T-helper 1 cell treated with Interleukin-12 subunit alpha and Interleukin-12 subunit beta and Interleukin-4 antibody, amounts not matched to agents 30 μg/mL and 1 μg/mL, for 36 hours (primary cell): ENCODE results near the gene SPATC1L.
"Not testable (repeated sequence)": the region's sequence is repeated elsewhere in the genome, so short reads cannot be mapped to it uniquely, and the experiment has no call there.

Experiments
- H3K27ac Mint-ChIP-seq: one replicate; pipeline ENCODE4 v1.8.0; 2021; ENCODE audit warnings: mild to moderate bottlenecking, mixed read lengths
- H3K27me3 Mint-ChIP-seq: one replicate; pipeline ENCODE4 v1.8.0; 2021; ENCODE audit warnings: low read depth, mixed read lengths
- H3K36me3 Mint-ChIP-seq: one replicate; pipeline ENCODE4 v1.8.0; 2021; ENCODE audit warnings: low read depth, mixed read lengths
- H3K4me1 Mint-ChIP-seq: one replicate; pipeline ENCODE4 v1.8.0; 2021; ENCODE audit warnings: low read depth, mixed read lengths
- H3K4me3 Mint-ChIP-seq: one replicate; pipeline ENCODE4 v1.8.0; 2021; ENCODE audit warnings: mild to moderate bottlenecking, moderate library complexity, mixed read lengths
- H3K9me3 Mint-ChIP-seq: one replicate; pipeline ENCODE4 v1.8.0; 2021; ENCODE audit warnings: mixed read lengths

Gene SPATC1L

GRCh38 chr21:46184625-46185555 is 631 bp upstream of the SPATC1L start:
- H3K9me3 Mint-ChIP-seq, result no peaks in the 10 kb centered on the region
- H3K36me3 Mint-ChIP-seq, result no peaks in the 10 kb centered on the region
- H3K4me3 Mint-ChIP-seq, result peak overlapping the region; percentile 86
- H3K27me3 Mint-ChIP-seq, result no peaks in the 10 kb centered on the region
- peak overlapping the region; percentile 75 for H3K27ac Mint-ChIP-seq
- H3K4me1 Mint-ChIP-seq, result peaks cover 6% of the 10 kb centered on the region

GRCh38 chr21:46183337-46183909 is 836 bp downstream of the SPATC1L start:
- Mint-ChIP-seq H3K4me3 (peak overlapping the region; percentile 67), H3K27ac (peak overlapping the region; percentile 63)
- H3K4me1 Mint-ChIP-seq, H3K9me3 Mint-ChIP-seq, H3K27me3 Mint-ChIP-seq, H3K36me3 Mint-ChIP-seq: not testable (repeated sequence)

- Mint-ChIP-seq H3K27ac (peak overlapping the region; percentile 63), H3K4me3 (peak overlapping the region; percentile 67), H3K4me1 (peaks cover 6% of the 10 kb centered on the region), H3K27me3 (no peaks in the 10 kb centered on the region), H3K36me3 (no peaks in the 10 kb centered on the region), H3K9me3 (peaks cover under 1% of the 10 kb centered on the region)
Observed at GRCh38 chr21:46182548-46183336, 1.5 kb downstream of the SPATC1L start.

GRCh38 chr21:46181953-46182547 is 2.2 kb downstream of the SPATC1L start:
- H3K9me3 Mint-ChIP-seq, result peaks cover 4% of the 10 kb centered on the region
- no peak overlapping the region for H3K27ac Mint-ChIP-seq
- peaks cover 6% of the 10 kb centered on the region for H3K4me1 Mint-ChIP-seq
- no peak overlapping the region for H3K4me3 Mint-ChIP-seq
- no peaks in the 10 kb centered on the region for H3K36me3 Mint-ChIP-seq
- no peaks in the 10 kb centered on the region for H3K27me3 Mint-ChIP-seq

- Mint-ChIP-seq H3K27ac (no peak overlapping the region), H3K27me3 (peaks cover 3% of the 10 kb centered on the region), H3K36me3 (no peaks in the 10 kb centered on the region), H3K9me3 (peaks cover 11% of the 10 kb centered on the region), H3K4me3 (no peak overlapping the region), H3K4me1 (peaks cover 6% of the 10 kb centered on the region)
Observed at GRCh38 chr21:46181436-46181835, 2.8 kb downstream of the SPATC1L start.

- peaks cover 9% of the 10 kb centered on the region for H3K27me3 Mint-ChIP-seq
- peaks cover 16% of the 10 kb centered on the region for H3K9me3 Mint-ChIP-seq
- peaks cover 6% of the 10 kb centered on the region for H3K4me1 Mint-ChIP-seq
- H3K36me3 Mint-ChIP-seq, result peaks cover 2% of the 10 kb centered on the region
- H3K27ac Mint-ChIP-seq, result no peak overlapping the region
- H3K4me3 Mint-ChIP-seq, result no peak overlapping the region
Observed at GRCh38 chr21:46180778-46181391, 3.4 kb downstream of the SPATC1L start.

GRCh38 chr21:46180079-46180722 is 4.1 kb downstream of the SPATC1L start:
- no peak overlapping the region for H3K4me3 Mint-ChIP-seq
- peaks cover 15% of the 10 kb centered on the region for H3K27me3 Mint-ChIP-seq
- H3K36me3 Mint-ChIP-seq, result peaks cover 2% of the 10 kb centered on the region
- H3K9me3 Mint-ChIP-seq, result peaks cover 21% of the 10 kb centered on the region
- no peak overlapping the region for H3K27ac Mint-ChIP-seq
- H3K4me1 Mint-ChIP-seq, result peaks cover 4% of the 10 kb centered on the region

- peaks cover 25% of the 10 kb centered on the region for H3K9me3 Mint-ChIP-seq
- H3K4me1 Mint-ChIP-seq, result peaks cover 2% of the 10 kb centered on the region
- no peak overlapping the region for H3K27ac Mint-ChIP-seq
- H3K36me3 Mint-ChIP-seq, result peaks cover 4% of the 10 kb centered on the region
- H3K4me3 Mint-ChIP-seq, result no peak overlapping the region
- peaks cover 21% of the 10 kb centered on the region for H3K27me3 Mint-ChIP-seq
Observed at GRCh38 chr21:46179708-46180078, 4.6 kb downstream of the SPATC1L start.

GRCh38 chr21:46178961-46179360 is 5.3 kb downstream of the SPATC1L start:
- peaks cover 25% of the 10 kb centered on the region for H3K27me3 Mint-ChIP-seq
- no peak overlapping the region for H3K27ac Mint-ChIP-seq
- peaks cover 30% of the 10 kb centered on the region for H3K9me3 Mint-ChIP-seq
- H3K4me3 Mint-ChIP-seq, result no peak overlapping the region
- H3K4me1 Mint-ChIP-seq, result peaks cover 2% of the 10 kb centered on the region
- peaks cover 4% of the 10 kb centered on the region for H3K36me3 Mint-ChIP-seq

- Mint-ChIP-seq H3K27me3 (peaks cover 25% of the 10 kb centered on the region), H3K9me3 (peaks cover 34% of the 10 kb centered on the region)
- H3K36me3 Mint-ChIP-seq, H3K4me1 Mint-ChIP-seq, H3K27ac Mint-ChIP-seq, H3K4me3 Mint-ChIP-seq: not testable (repeated sequence)
Observed at GRCh38 chr21:46176443-46177129, 7.7 kb downstream of the SPATC1L start.

- Mint-ChIP-seq H3K9me3 (peaks cover 38% of the 10 kb centered on the region), H3K36me3 (peaks cover 4% of the 10 kb centered on the region), H3K4me1 (peaks cover 6% of the 10 kb centered on the region), H3K27me3 (peaks cover 25% of the 10 kb centered on the region), H3K4me3 (no peak overlapping the region), H3K27ac (peak overlapping the region; percentile 34)
Observed at GRCh38 chr21:46173573-46173972, 10.7 kb downstream of the SPATC1L start.

GRCh38 chr21:46172863-46173528 is 11.3 kb downstream of the SPATC1L start:
- peaks cover 4% of the 10 kb centered on the region for H3K36me3 Mint-ChIP-seq
- H3K4me3 Mint-ChIP-seq, result no peak overlapping the region
- peak overlapping the region; percentile 34 for H3K27ac Mint-ChIP-seq
- peaks cover 6% of the 10 kb centered on the region for H3K4me1 Mint-ChIP-seq
- H3K9me3 Mint-ChIP-seq, result peaks cover 38% of the 10 kb centered on the region
- H3K27me3 Mint-ChIP-seq, result peaks cover 25% of the 10 kb centered on the region
